ENCODE results near the gene EXOC4. TPM values are rescaled to one million over a fixed set of nuclear protein-coding genes. Genes with fewer than 3 reads are reported as not detected.

The EXOC4 gene
- total and polyA plus RNA-seq, 2 of the 8 experiments (the other 6 are each of a cell fraction or from before 2014, with no cell fraction given): 27.0 to 67.3 TPM

- ChIA-PET CTCF (ENCODE audit: partially characterized antibody) (interaction anchor here (0.7 kb wide), 1 partner anchor 132 kb away, joined by 3 read pairs; no protein-coding TSS in a partner anchor), POLR2A (ENCODE audit: partially characterized antibody) (no interaction called here)
- Histone ChIP-seq H3K4ac (replicated peaks; ENCODE audit: insufficient read length, low read depth, low read length) (no peak overlapping the region), H2BK20ac (ENCODE audit: low read length) (no peak overlapping the region), H3K27ac (ENCODE audit: low read depth, low read length) (no peak overlapping the region), H4K20me1 (replicated peaks in 1 of 2; ENCODE audit: control insufficient read depth in 1 of 2, insufficient read depth in 2 of 2, low read length in 2 of 2) (peaks cover 0 to 3% of the 10 kb centered on the region in 2 experiments), H2AK5ac (ENCODE audit: low read depth, low read length) (no peak overlapping the region), H2AFZ (ENCODE audit: low read length) (no peak overlapping the region), H3K23me2 (ENCODE audit: low read depth, low read length) (no peaks in the 10 kb centered on the region), H3K56ac (replicated peaks; ENCODE audit: insufficient read length, low read depth, low read length) (no peak overlapping the region), H3K4me3 (ENCODE audit: extremely low read depth in 1 of 4, insufficient read depth in 2 of 4, low read depth in 3 of 4, low read length in 4 of 4) (no peak overlapping the region), H3K18ac (ENCODE audit: extremely low read depth, low read length) (no peak overlapping the region), H2BK5ac (ENCODE audit: low read depth, low read length) (no peak overlapping the region), H3K9ac (replicated peaks in 1 of 4; ENCODE audit: extremely low read depth in 1 of 4, low read depth in 3 of 4, low read length in 3 of 4) (no peak overlapping the region), H2BK15ac (ENCODE audit: low read length) (no peak overlapping the region), H3K27me3 (replicated peaks in 1 of 4; ENCODE audit: control insufficient read depth in 3 of 4, extremely low read depth in 1 of 4, insufficient read depth in 3 of 4, low read length in 3 of 4) (no peaks in the 10 kb centered on the region), H3K14ac (ENCODE audit: insufficient read length) (no peak overlapping the region), H4K5ac (ENCODE audit: insufficient read length, low read depth, low read length) (no peak overlapping the region), H3K36me3 (ENCODE audit: control insufficient read depth in 2 of 4, insufficient read depth in 4 of 4, low read length in 3 of 4) (peaks cover 0 to 7% (median 3%) of the 10 kb centered on the region in 4 experiments; a peak in 3 of 8 replicates), H3K79me1 (ENCODE audit: low read depth, low read length) (peaks cover 6% of the 10 kb centered on the region; the same call in 1 of the 2 replicates), H2BK120ac (replicated peaks; ENCODE audit: low read depth, low read length) (no peak overlapping the region), H3K9me3 (ENCODE audit: insufficient read depth in 2 of 2, low read depth in 1 of 2, low read length in 1 of 2) (no peaks in the 10 kb centered on the region), H3K4me2 (ENCODE audit: insufficient read depth in 1 of 2, low read depth in 2 of 2, low read length in 2 of 2) (no peak overlapping the region), H3K23ac (ENCODE audit: insufficient read length) (no peak overlapping the region), H4K91ac (replicated peaks; ENCODE audit: insufficient read length, low read length) (no peak overlapping the region), H3K79me2 (ENCODE audit: control insufficient read depth in 1 of 2, insufficient read depth in 2 of 2, low read length in 2 of 2) (peaks cover 0 to 22% of the 10 kb centered on the region in 2 experiments; a peak in 2 of 4 replicates), H4K8ac (ENCODE audit: extremely low read depth, insufficient read depth, low read length) (no peak overlapping the region), H2BK12ac (ENCODE audit: low read depth, low read length) (no peak overlapping the region), H3K4me1 (replicated peaks in 1 of 4; ENCODE audit: control insufficient read depth in 3 of 4, insufficient read depth in 4 of 4, low read length in 3 of 4) (peaks cover 0 to 4% (median 0%) of the 10 kb centered on the region in 4 experiments; a peak in 1 of 7 replicates)
- FAIRE-seq: no peak
- 81% methylated on average over 2 of the region's 2 CpGs; no CpG with 5 or more reads in 1 of the 2 experiments for WGBS, 2 experiments (ENCODE audit: extremely low coverage in 1 of 2, insufficient coverage in 1 of 2, insufficient read length in 1 of 2, insufficient replicate concordance in 2 of 2, low coverage in 1 of 2, low lambda C conversion rate in 2 of 2, missing lambda C conversion rate in 1 of 2)
- DNase-seq (ENCODE audit: low read depth in 1 of 2, low spot score in 2 of 2): no peak
- TF ChIP-seq BCL11A (IDR thresholded peaks at IDR 0.05; ENCODE audit: low read depth in 2 of 2, low read length in 2 of 2) (no peak), EP300 (IDR thresholded peaks at IDR 0.05; ENCODE audit: borderline replicate concordance in 1 of 2, low read depth in 2 of 2, low read length in 2 of 2) (no peak), EGR1 (IDR thresholded peaks at IDR 0.05; ENCODE audit: borderline replicate concordance, low read depth, low read length) (no peak), TAF7 (optimal IDR thresholded peaks at IDR 0.05; ENCODE audit: borderline replicate concordance, low read depth, low read length) (no peak), HDAC6 (IDR thresholded peaks at IDR 0.05; ENCODE audit: low read depth, low read length) (no peak), ATF3 (IDR thresholded peaks at IDR 0.05; ENCODE audit: insufficient read depth, low read depth, low read length) (no peak), SP4 (IDR thresholded peaks at IDR 0.05; ENCODE audit: low read length) (no peak), NRF1 (IDR thresholded peaks at IDR 0.05; ENCODE audit: low read depth, low read length) (no peak), JUN (IDR thresholded peaks at IDR 0.05; ENCODE audit: low read depth, low read length) (no peak), RXRA (IDR thresholded peaks at IDR 0.05; ENCODE audit: insufficient read depth, low read depth, low read length) (no peak), SRF (IDR thresholded peaks at IDR 0.05; ENCODE audit: low read depth, low read length) (no peak), CHD2 (IDR thresholded peaks at IDR 0.05; ENCODE audit: low read length) (no peak), CEBPB (IDR thresholded peaks at IDR 0.05; ENCODE audit: low read depth, low read length) (no peak), MAX (IDR thresholded peaks at IDR 0.05) (no peak)
These were observed 48.6 kb downstream of the EXOC4 start for GRCh38 chr7:133301444-133301843.
